SU-DHL-6 (cell line): ENCODE results near the gene TEDC2.

Experiments used
- EZH2phosphoT487 ChIP-seq: fragments of 200-600 bp; sonication (generic), shearing (Covaris generic); conservative IDR thresholded peaks from 2 replicates; pipeline ENCODE4 v1.6.1; 2018; ENCODE audit warnings: mild to moderate bottlenecking, antibody characterized with exemption, low read length, moderate library complexity, mixed read lengths
- TF ChIP-seq, protein P1 (sequence below): fragments of 200-600 bp; sonication (generic); IDR thresholded peaks from one replicate; pipeline ENCODE4 v1.5.1; 2017; ENCODE audit warnings: antibody characterized with exemption, mild to moderate bottlenecking, low read length, moderate library complexity; ENCODE audit not compliant: insufficient read depth, poor library complexity, severe bottlenecking

DNA sequence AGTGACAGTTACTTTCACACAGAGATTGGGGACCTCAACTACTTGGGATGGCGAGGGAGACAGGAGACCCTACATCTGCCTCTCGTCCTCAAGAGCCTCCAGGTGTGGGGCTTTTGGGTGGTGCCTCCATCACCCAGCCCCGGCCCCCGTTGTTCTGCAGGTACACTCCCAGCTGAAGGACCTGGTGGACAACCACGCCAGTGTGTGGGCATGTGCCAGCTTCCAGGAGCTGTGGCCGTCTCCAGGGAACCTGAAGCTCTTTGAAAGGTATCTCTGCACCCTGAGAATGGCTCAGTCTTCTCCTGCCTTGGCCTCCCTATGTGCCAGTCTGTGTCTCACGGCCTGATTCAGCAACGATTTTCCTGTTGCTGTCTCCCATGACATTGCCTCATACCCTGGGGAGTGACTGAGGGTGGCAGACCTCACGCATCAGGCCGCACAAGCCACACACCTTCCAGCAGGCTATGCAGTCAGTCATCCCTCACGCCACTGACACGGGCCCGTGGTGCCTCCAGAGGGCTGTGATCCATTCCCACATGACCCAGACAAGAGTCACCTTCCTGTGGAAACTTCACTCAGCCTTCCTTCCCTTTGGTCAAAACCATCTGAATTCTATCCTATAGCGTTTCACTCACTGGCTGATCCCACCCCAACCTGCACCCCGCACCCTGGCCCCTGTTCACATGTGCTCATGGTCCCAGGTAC is 27.0 kb upstream of the TEDC2 start:
- TF ChIP-seq, protein P1, sequence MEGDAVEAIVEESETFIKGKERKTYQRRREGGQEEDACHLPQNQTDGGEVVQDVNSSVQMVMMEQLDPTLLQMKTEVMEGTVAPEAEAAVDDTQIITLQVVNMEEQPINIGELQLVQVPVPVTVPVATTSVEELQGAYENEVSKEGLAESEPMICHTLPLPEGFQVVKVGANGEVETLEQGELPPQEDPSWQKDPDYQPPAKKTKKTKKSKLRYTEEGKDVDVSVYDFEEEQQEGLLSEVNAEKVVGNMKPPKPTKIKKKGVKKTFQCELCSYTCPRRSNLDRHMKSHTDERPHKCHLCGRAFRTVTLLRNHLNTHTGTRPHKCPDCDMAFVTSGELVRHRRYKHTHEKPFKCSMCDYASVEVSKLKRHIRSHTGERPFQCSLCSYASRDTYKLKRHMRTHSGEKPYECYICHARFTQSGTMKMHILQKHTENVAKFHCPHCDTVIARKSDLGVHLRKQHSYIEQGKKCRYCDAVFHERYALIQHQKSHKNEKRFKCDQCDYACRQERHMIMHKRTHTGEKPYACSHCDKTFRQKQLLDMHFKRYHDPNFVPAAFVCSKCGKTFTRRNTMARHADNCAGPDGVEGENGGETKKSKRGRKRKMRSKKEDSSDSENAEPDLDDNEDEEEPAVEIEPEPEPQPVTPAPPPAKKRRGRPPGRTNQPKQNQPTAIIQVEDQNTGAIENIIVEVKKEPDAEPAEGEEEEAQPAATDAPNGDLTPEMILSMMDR, result no peak
- no peak for TF ChIP-seq EZH2phosphoT487
